HUES6 (cell line): Measurements from ENCODE around the gene KCNN1.

Experiments used
- H3K27ac ChIP-seq: 2 replicates; pipeline ENCODE4 v1.7.0; 2013; ENCODE audit warnings: low read depth, mild to moderate bottlenecking, low read length, inconsistent platforms
- H3K27me3 ChIP-seq: 2 replicates; pipeline ENCODE4 v1.6.1; 2013; ENCODE audit warnings: low read length; ENCODE audit not compliant: control insufficient read depth, insufficient read depth
- H3K36me3 ChIP-seq: 2 replicates; pipeline ENCODE4 v1.6.1; 2013; ENCODE audit warnings: low read length; ENCODE audit not compliant: control insufficient read depth, insufficient read depth
- H3K4me1 ChIP-seq: 2 replicates; pipeline ENCODE4 v1.6.1; 2013; ENCODE audit warnings: low read length; ENCODE audit not compliant: control insufficient read depth, insufficient read depth
- H3K4me3 ChIP-seq: 2 replicates; pipeline ENCODE4 v1.5.1; 2013; ENCODE audit warnings: low read depth, low read length
- H3K9ac ChIP-seq: one replicate; pipeline ENCODE4 v1.6.1; 2013; ENCODE audit warnings: mild to moderate bottlenecking, low read length
- H3K9me3 ChIP-seq: 2 replicates; pipeline ENCODE4 v1.6.1; 2013; ENCODE audit warnings: low read depth, low read length; ENCODE audit not compliant: control insufficient read depth, insufficient read depth

Gene KCNN1

GRCh38 chr19:18007044-18007916 lies 40.4 kb downstream of the KCNN1 start:
- H3K9ac ChIP-seq = peak overlapping the region; percentile 43
- peaks cover 20% of the 10 kb centered on the region for H3K36me3 ChIP-seq
- H3K9me3 ChIP-seq = no peaks in the 10 kb centered on the region
- no peak overlapping the region for H3K27ac ChIP-seq
- H3K4me3 ChIP-seq = peak overlapping the region; percentile 75
- peaks cover 3% of the 10 kb centered on the region for H3K27me3 ChIP-seq
- no peaks in the 10 kb centered on the region for H3K4me1 ChIP-seq

GRCh38 chr19:18007917-18008673 lies 41.2 kb downstream of the KCNN1 start, which contains the start of gene ARRDC2:
Gene ARRDC2, plus strand, starts transcription at chr19:18008170. Its CDS starts 141 bp downstream, at chr19:18008311.
- no peak within 1 kb of the TSS for H3K27ac ChIP-seq
- H3K27me3 ChIP-seq = no peaks in the 10 kb centered on the region
- peak within 1 kb of the TSS; percentile 43 for H3K9ac ChIP-seq
- H3K36me3 ChIP-seq = peaks cover 27% of the 10 kb centered on the region
- H3K4me3 ChIP-seq = peak within 1 kb of the TSS; percentile 75
- no peaks in the 10 kb centered on the region for H3K4me1 ChIP-seq
- H3K9me3 ChIP-seq = no peaks in the 10 kb centered on the region

- no peak overlapping the region for H3K9ac ChIP-seq
- H3K36me3 ChIP-seq = peaks cover 30% of the 10 kb centered on the region
- H3K4me3 ChIP-seq = no peak overlapping the region
- H3K4me1 ChIP-seq = no peaks in the 10 kb centered on the region
- H3K9me3 ChIP-seq = no peaks in the 10 kb centered on the region
- no peak overlapping the region for H3K27ac ChIP-seq
- no peaks in the 10 kb centered on the region for H3K27me3 ChIP-seq
These were observed 41.9 kb downstream of the KCNN1 start for GRCh38 chr19:18008814-18009213.

GRCh38 chr19:18009412-18010066 lies 42.6 kb downstream of the KCNN1 start:
- no peak overlapping the region for H3K27ac ChIP-seq

GRCh38 chr19:18010149-18010548 lies 43.2 kb downstream of the KCNN1 start:
- Histone ChIP-seq H3K27ac (no peak overlapping the region), H3K36me3 (peaks cover 30% of the 10 kb centered on the region), H3K4me1 (no peaks in the 10 kb centered on the region)

More at GRCh38 chr19:18009412-18010066, 42.6 kb downstream of the KCNN1 start:
- no peaks in the 10 kb centered on the region for H3K9me3 ChIP-seq
- peaks cover 30% of the 10 kb centered on the region for H3K36me3 ChIP-seq
- H3K9ac ChIP-seq = no peak overlapping the region
- H3K27me3 ChIP-seq = no peaks in the 10 kb centered on the region
- H3K4me1 ChIP-seq = no peaks in the 10 kb centered on the region
- no peak overlapping the region for H3K4me3 ChIP-seq

GRCh38 chr19:18013210-18014111 lies 46.6 kb downstream of the KCNN1 start:
- H3K9ac ChIP-seq = no peak overlapping the region
- H3K27me3 ChIP-seq = no peaks in the 10 kb centered on the region
- no peaks in the 10 kb centered on the region for H3K9me3 ChIP-seq
- no peak overlapping the region for H3K4me3 ChIP-seq
- peaks cover 30% of the 10 kb centered on the region for H3K36me3 ChIP-seq
- no peak overlapping the region for H3K27ac ChIP-seq
- H3K4me1 ChIP-seq = no peaks in the 10 kb centered on the region

More at GRCh38 chr19:18010149-18010548, 43.2 kb downstream of the KCNN1 start:
- H3K27me3 ChIP-seq = no peaks in the 10 kb centered on the region
- no peak overlapping the region for H3K4me3 ChIP-seq
- no peak overlapping the region for H3K9ac ChIP-seq
- no peaks in the 10 kb centered on the region for H3K9me3 ChIP-seq

- Histone ChIP-seq H3K27ac (no peak overlapping the region), H3K9ac (no peak overlapping the region), H3K27me3 (no peaks in the 10 kb centered on the region), H3K9me3 (no peaks in the 10 kb centered on the region), H3K4me3 (no peak overlapping the region), H3K4me1 (no peaks in the 10 kb centered on the region), H3K36me3 (peaks cover 30% of the 10 kb centered on the region)
These were observed 47.3 kb downstream of the KCNN1 start for GRCh38 chr19:18014197-18014596.

- Histone ChIP-seq H3K27me3 (no peaks in the 10 kb centered on the region), H3K4me1 (no peaks in the 10 kb centered on the region), H3K27ac (no peak overlapping the region), H3K4me3 (no peak overlapping the region), H3K9ac (no peak overlapping the region), H3K36me3 (peaks cover 13% of the 10 kb centered on the region), H3K9me3 (no peaks in the 10 kb centered on the region)
These were observed 49.5 kb downstream of the KCNN1 start for GRCh38 chr19:18016209-18016910.

GRCh38 chr19:18017275-18018083 lies 50.6 kb downstream of the KCNN1 start:
- Histone ChIP-seq H3K27ac (no peak overlapping the region), H3K9ac (no peak overlapping the region), H3K4me1 (peaks cover 3% of the 10 kb centered on the region), H3K36me3 (peaks cover 9% of the 10 kb centered on the region; the same call in 1 of the 2 replicates), H3K27me3 (no peaks in the 10 kb centered on the region), H3K9me3 (no peaks in the 10 kb centered on the region), H3K4me3 (no peak overlapping the region)
